ENCODE measurements around the gene C16orf95. TPM values are rescaled to one million over a fixed set of nuclear protein-coding genes. Genes with fewer than 3 reads are reported as not detected.
"Not testable (repeated sequence)": the region's sequence is repeated elsewhere in the genome, so short reads cannot be mapped to it uniquely, and the experiment has no call there.

The C16orf95 gene
- total RNA-seq, result 1.7 TPM

GRCh38 chr16:87316923-87317749, at the start of gene C16orf95:
TSS of gene C16orf95 (minus strand) at chr16:87317392. CDS start at chr16:87317242, 150 bp downstream.
- DNase-seq, result peak; percentile 94

DNA sequence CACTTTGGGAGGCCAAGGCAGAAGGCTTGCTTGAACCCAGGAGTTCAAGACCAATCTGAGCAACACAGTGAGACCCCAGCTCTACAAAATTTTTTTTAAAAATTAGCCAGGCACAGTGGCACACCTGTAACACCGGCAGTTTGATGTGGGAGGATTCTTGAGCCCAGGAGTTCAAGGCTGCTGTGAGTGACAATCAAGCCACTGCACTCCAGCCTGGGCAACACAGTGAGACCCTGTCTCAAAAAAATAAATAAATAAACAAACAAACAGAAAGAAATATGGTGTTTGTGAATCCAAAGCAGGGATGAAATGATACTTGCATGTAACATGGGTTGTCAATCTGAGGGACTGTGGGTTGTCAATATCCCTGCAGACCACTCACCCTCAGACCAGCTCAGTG, 49.7 kb upstream of the C16orf95 start:
- no peak for DNase-seq

DNA sequence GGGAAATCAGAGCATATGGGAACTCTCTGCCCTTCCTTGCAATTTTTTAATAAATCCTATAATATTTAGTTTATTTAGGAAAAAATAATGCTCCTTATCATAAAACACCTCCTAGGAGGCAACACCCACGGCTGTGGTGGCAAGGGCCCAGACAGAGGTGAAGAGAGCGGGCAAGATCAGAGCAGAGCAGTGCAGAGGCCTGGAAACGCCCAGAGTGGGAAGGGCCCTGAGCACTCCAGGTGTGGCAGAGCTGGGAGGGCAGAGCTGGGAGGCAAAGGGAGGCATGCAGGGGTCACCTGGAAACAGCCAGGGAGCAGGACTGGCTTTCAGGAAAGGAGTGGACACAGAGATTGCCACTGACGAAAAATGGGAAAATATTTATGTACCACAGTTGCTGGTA, 49.1 kb upstream of the C16orf95 start:
- DNase-seq, result no peak

- DNase-seq, result no peak
Observed at GRCh38 chr16:87365021-87365713, 48.0 kb upstream of the C16orf95 start.

DNA sequence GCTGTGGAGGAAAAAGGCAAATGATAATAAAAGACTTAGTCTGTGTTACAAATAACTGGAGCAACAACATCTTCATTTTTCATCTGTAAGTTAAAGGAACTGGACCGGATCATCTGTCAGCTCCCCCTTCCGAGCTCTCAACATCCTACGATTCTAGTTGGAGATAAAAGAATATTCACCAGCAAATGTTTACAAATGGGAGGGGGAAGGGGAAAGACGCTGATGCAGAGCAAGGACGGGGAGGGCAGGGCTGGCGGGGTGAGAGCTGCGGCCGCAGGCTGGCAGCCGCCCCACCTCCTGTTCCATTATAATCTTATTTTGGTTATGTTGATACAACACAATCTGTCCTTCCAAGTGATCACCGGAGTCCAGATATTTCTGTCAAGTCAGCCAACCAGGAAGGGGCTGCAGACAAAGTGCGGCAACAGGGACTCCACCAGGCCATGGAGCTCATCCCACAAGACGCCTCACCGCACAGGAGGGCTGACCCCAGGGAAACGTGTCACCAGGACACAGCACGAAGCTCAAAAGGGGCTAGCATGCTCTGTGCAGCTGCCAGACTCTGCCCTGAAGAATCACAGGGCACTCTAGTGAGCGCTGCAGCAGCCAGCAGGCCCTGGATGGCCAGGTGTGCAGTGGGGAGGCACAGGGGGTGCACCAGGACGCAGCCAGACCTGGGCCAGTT, 46.7 kb upstream of the C16orf95 start:
- no peak for DNase-seq

- DNase-seq, result not testable (repeated sequence)
Observed at GRCh38 chr16:87362828-87363559, 45.8 kb upstream of the C16orf95 start.

GRCh38 chr16:87361916-87362619, 44.9 kb upstream of the C16orf95 start:
- no peak for DNase-seq

DNA sequence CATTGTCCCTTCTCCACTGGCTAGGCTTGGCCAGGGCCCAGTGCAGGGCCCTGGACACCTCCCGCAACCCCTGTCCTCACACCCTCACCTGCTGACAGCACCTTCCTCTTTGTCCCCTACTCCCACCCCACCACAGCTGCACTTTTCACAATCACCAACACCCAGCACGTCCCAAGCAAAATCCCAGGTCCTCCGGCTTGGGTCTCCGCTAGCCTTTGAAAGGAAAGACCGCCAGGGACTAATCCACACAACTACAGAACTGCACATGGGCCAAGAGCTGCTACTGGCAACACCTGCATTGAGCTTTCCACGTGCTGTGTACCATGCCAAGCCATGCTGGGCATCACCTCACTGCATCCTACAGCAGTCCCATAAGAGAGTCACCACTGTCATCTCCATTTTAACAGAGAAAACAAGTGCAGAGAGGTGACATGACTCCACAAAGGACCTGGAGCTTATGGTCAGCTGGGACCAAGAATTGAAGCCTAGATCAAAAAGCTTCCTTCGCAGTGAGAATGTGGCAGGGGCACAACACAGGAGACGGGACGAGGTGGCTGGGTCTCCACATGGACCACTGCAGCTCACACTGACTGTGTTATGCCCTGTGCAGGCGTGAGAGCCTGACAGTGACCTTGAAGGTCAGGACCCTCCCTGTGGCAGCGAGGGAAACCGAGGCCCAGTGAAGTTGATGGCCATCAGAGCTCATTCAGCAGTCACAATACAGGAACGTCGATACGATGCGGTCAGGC, 43.8 kb upstream of the C16orf95 start:
- DNase-seq, result no peak

- no peak for DNase-seq
Observed at GRCh38 chr16:87359121-87359520, 41.9 kb upstream of the C16orf95 start.

DNA sequence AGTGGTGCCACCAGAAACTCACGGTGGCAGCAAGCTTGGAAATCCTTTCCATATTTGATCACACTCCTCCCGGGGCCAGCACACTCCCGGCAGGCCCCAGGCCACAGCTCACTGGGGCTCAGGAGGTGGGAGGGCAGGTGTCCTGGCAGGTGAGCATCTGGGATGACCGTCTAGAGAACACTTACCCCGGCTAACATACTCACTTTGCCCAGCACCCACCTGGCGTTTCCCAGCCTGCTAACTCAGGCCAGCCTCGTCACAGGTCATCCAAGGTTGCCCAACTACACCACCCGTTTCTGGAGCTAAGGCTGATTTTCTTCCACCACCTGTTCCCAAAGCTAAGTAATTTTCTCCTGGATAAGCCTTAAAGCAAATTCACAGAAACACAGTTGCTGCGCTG, 41.5 kb upstream of the C16orf95 start:
- DNase-seq, result no peak

DNA sequence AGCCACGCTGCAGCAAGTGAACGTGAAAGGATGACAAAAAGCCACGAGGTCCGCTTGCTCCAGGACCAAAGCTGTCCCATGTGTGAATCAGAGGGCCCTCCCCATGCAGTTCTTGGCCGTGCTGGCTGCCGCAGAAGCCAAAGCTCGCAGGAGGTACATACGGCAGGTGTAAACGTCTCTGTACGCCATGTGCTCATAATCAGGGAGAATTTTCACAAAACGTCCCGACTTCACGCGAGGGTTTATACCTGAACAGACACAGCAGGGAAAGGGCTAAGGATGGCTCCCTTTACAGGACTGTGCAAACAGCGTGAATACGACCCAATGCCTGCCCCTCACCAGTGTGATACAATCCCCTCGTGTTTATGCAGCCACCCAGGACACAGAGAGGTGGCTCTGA, 41.1 kb upstream of the C16orf95 start:
- no peak for DNase-seq

- no peak for DNase-seq
Observed at GRCh38 chr16:87356491-87356853, 39.3 kb upstream of the C16orf95 start.

GRCh38 chr16:87353613-87354012, 36.4 kb upstream of the C16orf95 start:
- DNase-seq, result no peak

DNA sequence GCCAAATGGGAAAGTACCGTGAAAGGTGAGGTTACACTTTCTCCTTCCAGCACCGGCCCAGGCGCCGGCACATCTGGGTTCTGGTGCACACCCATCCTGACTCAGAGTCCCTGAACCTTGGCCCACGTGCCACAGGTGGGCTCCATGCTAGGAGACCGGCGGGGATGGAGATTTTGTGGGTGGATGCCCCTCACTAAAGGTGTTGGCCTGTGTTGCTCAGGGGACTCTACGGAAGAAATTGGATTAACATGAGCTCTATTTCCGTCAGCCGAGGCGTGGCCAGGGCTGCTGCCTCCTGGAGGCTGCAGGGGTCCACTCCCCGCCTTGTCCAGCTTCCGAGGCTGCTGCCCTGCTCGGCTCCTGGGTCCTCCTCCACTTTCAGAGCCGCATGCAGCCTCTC, 35.6 kb upstream of the C16orf95 start:
- no peak for DNase-seq

- no peak for DNase-seq
Observed at GRCh38 chr16:87351320-87351698, 34.1 kb upstream of the C16orf95 start.

- peak; percentile 31 for DNase-seq
Observed at GRCh38 chr16:87350681-87351319, 33.6 kb upstream of the C16orf95 start.

DNA sequence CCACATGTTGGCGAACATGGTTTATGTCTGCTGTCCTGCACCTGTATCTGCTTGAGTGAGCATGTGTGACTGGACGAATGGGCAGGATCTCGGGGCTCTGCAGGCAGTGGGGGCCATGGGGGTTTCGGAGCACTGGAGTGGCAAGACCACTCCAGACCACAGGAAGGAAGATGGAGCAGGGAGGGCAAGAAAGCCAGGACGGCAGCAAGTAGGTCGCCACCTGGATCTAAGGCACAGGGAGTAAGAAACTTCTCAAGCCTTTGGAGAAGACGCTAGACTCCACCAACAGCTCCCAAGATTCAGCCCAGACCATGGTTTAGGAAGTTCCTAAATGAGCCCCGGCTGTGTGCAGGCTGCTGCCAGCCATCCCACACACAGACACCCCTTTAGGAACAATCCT, 32.8 kb upstream of the C16orf95 start:
- no peak for DNase-seq

DNA sequence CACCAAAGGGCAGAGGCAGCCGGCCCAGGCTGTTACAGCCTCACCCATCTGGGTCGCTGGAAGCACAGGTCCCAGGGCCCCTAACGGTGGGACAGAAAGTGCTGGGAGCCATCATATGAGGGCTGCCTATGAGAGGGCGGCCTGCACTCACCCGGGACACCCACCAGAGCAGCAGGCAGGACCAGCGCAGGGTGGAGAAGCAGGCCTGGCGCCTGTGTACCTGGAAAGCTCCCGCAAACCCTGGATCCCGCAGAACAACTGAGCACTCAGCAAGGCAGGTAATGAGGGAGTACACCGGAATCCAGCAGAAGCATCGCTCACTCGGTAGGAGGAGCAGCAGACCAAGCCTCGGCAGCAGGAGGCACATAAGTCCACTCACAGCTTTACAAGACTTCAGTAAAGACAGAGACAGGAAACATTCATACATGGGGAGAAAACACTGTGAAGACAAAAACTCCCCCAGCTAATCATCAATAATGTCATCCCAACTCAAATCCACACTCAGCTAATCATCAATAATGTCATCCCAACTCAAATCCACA, 31.5 kb upstream of the C16orf95 start:
- no peak for DNase-seq

DNA sequence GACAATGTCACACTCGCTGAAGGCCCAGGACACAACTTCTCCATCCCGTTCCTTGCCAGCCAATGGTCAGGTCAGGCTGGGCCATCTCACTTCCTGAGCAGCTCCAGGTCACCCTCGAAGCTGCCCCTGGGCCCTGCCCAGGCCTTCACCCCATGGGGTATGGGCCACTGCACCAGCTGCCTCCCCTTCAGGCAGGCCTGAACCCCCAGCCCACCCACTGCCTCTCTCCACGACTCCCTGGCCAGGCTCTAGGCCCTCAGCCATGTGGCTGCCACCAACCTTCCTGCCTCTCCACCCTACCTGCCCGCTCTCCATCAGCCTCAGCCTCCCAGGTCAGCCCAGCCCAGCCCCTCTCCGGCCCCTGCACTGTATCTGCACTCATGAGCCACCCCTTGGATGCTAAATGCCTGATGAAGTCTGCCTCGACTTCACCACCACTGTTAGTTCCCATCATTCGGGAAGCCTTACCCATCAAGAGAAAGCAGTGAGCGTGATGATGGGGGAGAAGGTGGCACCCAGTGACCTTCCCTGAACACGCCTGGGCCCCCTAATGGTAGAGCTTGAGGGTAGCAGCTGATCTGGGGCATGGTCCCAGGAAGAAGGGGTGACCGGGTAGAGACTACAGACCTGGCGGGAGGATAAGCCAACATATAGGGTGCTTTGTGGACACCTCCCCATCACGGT, 30.9 kb upstream of the C16orf95 start:
- no peak for DNase-seq

Measured in skin of body (tissue), 2 donors.